ENCODE measurements around the gene ARHGEF37. TPM values are rescaled to one million over a fixed set of nuclear protein-coding genes. Genes with fewer than 3 reads are reported as not detected.
"Not testable (repeated sequence)": the region's sequence is repeated elsewhere in the genome, so short reads cannot be mapped to it uniquely, and the experiment has no call there.

ARHGEF37 gene
- total RNA-seq, 1 donor from 2014 or later, result 13.5 TPM

- H3K9me3 ChIP-seq, result peaks cover 8% of the 10 kb centered on the region
- H3K4me1 ChIP-seq, result no peaks in the 10 kb centered on the region
- no peaks in the 10 kb centered on the region for H3K27me3 ChIP-seq (ENCODE audit: low read depth)
- peak; percentile 85 to 88 for ATAC-seq
- DNase-seq, result peak; percentile 62
- TF ChIP-seq CTCF (IDR thresholded peaks at IDR 0.05), result no peak
- H3K36me3 ChIP-seq, result no peaks in the 10 kb centered on the region
- H3K27ac ChIP-seq, result no peak overlapping the region
- no peak overlapping the region for H3K4me3 ChIP-seq
- intact Hi-C loops (cut with DNase I), result loop anchor here (10.0 kb wide), 1 partner anchor 158 kb away; no protein-coding TSS in a partner anchor
Measured at GRCh38 chr5:149666212-149666852, 85.0 kb downstream of the ARHGEF37 start.

- ATAC-seq (peak; percentile 71 to 76), DNase-seq (no peak)
- Histone ChIP-seq H3K27me3 (ENCODE audit: low read depth) (no peaks in the 10 kb centered on the region), H3K4me3 (no peak overlapping the region), H3K27ac (peak overlapping the region; percentile 4), H3K4me1 (no peaks in the 10 kb centered on the region), H3K9me3 (peaks cover 8% of the 10 kb centered on the region), H3K36me3 (no peaks in the 10 kb centered on the region)
- intact Hi-C loops (cut with DNase I), result loop anchor here (10.0 kb wide), 1 partner anchor 158 kb away; no protein-coding TSS in a partner anchor
- peak; percentile 78 for TF ChIP-seq CTCF (IDR thresholded peaks at IDR 0.05)
Measured at GRCh38 chr5:149667084-149667828, 86.0 kb downstream of the ARHGEF37 start.

DNA sequence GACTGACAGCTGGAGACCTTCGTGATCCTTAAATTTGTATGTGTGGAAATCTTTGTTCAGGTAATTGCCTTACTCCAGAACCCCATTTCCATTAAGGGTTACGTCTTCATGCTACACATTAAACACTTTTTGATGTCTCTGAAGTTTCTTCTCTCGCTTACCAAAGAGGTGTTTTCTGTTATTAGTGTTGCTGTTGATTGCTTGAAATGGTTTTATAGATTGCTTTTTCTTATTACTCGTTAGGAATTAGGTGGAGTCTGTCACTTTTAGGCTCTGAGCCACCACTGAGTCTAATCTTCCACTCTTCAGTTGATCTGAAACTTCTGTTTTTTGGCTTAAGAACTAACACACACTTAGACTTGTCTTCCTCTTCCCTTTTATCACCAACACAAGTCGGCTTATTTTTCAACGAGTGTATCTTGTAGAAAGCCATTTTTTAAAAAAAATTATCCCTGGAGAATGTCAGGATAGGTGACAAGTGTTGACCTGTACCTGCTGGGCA, 86.6 kb downstream of the ARHGEF37 start:
- intact Hi-C loops (cut with DNase I), result loop anchor here (10.0 kb wide), 1 partner anchor 157 kb away; no protein-coding TSS in a partner anchor
- peaks cover 8% of the 10 kb centered on the region for H3K9me3 ChIP-seq
- H3K4me1 ChIP-seq, result no peaks in the 10 kb centered on the region
- H3K27ac ChIP-seq, result peak overlapping the region; percentile 4
- DNase-seq (no peak), ATAC-seq (no peak)
- no peak overlapping the region for H3K4me3 ChIP-seq
- TF ChIP-seq CTCF (IDR thresholded peaks at IDR 0.05), result no peak
- no peaks in the 10 kb centered on the region for H3K36me3 ChIP-seq
- no peaks in the 10 kb centered on the region for H3K27me3 ChIP-seq (ENCODE audit: low read depth)

DNA sequence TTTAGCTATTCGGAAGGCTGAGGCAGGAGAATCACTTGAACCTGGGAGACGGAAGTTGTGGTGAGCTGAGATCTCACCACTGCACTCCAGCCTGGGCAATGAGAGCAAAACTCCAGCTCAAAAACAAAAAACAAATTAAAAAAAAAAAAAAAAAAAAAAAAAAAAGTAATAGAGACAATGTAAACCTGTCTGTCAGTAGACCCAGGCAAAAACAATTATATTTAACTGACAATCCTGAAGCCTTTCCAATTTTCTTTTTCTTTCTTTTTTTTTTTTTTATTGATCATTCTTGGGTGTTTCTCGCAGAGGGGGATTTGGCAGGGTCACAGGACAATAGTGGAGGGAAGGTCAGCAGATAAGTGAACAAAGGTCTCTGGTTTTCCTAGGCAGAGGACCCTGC, 88.0 kb downstream of the ARHGEF37 start:
- not testable (repeated sequence) for DNase-seq; H3K4me3 ChIP-seq; H3K9me3 ChIP-seq; H3K4me1 ChIP-seq; H3K27me3 ChIP-seq (ENCODE audit: low read depth); H3K36me3 ChIP-seq; ATAC-seq; H3K27ac ChIP-seq
- intact Hi-C loops (cut with DNase I), result loop anchor here (10.0 kb wide), 1 partner anchor 156 kb away; no protein-coding TSS in a partner anchor

DNA sequence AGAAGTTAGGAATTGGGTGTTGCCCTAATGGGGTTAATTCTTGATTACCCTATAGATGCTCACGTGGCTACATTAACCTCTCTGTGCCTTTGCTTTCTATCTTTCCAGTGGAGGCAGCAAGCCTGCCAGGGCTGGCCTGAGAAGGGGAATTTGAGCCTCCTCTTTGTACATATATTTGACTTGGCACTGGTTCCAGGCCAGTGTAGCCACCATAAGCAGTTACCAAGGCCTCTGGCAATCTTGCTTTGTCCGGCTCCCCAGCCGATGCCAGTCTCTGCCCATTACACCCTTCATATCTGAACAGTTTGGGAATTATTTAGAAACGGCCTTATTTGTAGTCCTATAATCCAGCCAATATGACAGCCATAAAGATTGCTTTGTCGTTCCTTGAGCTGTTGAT, 90.2 kb downstream of the ARHGEF37 start:
- Histone ChIP-seq H3K9me3 (peaks cover 8% of the 10 kb centered on the region), H3K4me3 (no peak overlapping the region), H3K4me1 (no peaks in the 10 kb centered on the region), H3K27ac (no peak overlapping the region), H3K36me3 (no peaks in the 10 kb centered on the region), H3K27me3 (ENCODE audit: low read depth) (no peaks in the 10 kb centered on the region)
- ATAC-seq, result no peak
- intact Hi-C loops (cut with DNase I), result no loop called here
- no peak for TF ChIP-seq CTCF (IDR thresholded peaks at IDR 0.05)
- DNase-seq, result no peak

Data from lower lobe of right lung (tissue), 2 donors.